LNCaP clone FGC (cell line): ENCODE measurements around the gene ARL2BP.
"Not testable (repeated sequence)": the region's sequence is repeated elsewhere in the genome, so short reads cannot be mapped to it uniquely, and the experiment has no call there.

ENCODE experiments used
- DNase-seq: peaks from one replicate; pipeline ENCODE4 v3.0.0-alpha.2; 2011; ENCODE audit warnings: low read depth
- H3K4me3 ChIP-seq: 2 replicates; pipeline ENCODE4 v1.5.1; 2011; ENCODE audit warnings: mild to moderate bottlenecking, low read depth, low read length, control low read depth
- TF ChIP-seq, protein P1 (sequence below): IDR thresholded peaks from 2 replicates; pipeline ENCODE4 v1.5.1; 2012; ENCODE audit warnings: mild to moderate bottlenecking; ENCODE audit not compliant: control insufficient read depth, insufficient read depth; ENCODE audit errors: extremely low read depth

Gene ARL2BP

DNA sequence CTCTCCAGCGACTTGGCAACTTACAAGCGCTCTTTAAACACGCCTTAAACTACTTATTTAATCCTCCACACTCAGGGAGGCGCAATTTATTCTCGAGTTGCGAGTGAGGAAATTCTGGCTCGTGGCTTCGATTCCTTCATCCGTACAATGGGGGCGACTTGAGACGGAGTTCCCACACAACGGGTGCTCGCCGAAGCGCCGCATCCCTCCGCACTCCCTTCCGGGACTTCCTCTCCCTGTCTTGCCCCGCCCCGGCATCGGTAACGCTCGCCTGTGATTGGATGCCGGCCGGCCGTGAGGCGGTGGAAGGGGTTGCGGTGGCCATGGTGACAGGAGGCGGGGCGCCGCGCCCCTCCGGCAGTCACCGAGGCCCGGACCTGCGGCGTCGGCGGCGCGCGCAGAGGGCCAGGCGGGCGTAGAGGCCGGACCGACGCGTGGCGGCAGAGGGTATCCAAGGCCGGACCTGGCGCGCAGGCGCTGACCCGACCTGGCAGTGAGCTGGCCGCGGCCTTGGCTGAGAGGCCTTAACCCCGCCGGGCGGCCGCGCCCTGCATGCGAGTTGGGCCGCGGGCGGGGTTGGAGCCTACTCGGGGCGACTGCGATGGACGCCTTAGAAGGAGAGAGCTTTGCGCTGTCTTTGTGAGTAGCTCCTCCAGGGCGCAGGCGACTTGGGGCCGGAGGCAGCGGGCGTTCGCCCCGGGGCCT is at the start of gene ARL2BP:
Gene ARL2BP, plus strand, starts transcription at position 493 of the 705 bp plus-strand sequence. Its CDS starts 109 bp downstream, at position 602.
- DNase-seq: peak; percentile 88
- TF ChIP-seq, protein P1, sequence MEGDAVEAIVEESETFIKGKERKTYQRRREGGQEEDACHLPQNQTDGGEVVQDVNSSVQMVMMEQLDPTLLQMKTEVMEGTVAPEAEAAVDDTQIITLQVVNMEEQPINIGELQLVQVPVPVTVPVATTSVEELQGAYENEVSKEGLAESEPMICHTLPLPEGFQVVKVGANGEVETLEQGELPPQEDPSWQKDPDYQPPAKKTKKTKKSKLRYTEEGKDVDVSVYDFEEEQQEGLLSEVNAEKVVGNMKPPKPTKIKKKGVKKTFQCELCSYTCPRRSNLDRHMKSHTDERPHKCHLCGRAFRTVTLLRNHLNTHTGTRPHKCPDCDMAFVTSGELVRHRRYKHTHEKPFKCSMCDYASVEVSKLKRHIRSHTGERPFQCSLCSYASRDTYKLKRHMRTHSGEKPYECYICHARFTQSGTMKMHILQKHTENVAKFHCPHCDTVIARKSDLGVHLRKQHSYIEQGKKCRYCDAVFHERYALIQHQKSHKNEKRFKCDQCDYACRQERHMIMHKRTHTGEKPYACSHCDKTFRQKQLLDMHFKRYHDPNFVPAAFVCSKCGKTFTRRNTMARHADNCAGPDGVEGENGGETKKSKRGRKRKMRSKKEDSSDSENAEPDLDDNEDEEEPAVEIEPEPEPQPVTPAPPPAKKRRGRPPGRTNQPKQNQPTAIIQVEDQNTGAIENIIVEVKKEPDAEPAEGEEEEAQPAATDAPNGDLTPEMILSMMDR: no peak
- peak within 1 kb of the TSS; percentile 75 for H3K4me3 ChIP-seq

DNA sequence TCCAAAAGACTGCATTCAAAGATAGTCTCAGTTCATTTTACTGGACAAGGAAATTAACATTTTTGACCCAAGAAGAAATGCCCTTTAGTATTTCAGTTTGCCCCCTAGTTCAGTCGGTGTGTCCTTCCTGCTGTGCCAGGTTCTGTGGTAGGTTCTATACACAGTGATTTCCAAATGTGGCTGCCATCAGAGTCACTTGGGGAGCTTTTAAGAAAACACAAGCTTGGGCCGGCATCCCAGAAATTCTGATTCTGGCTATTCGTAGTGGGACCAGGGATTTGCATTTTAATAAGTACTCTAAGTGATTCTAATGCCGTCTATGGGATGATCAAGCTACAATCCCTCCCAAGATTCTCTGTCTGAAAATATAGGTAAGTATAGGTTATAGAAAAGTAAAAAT is 48.8 kb upstream of the ARL2BP start:
- TF ChIP-seq, protein P1: no peak
- no peak overlapping the region for H3K4me3 ChIP-seq
- DNase-seq: no peak

DNA sequence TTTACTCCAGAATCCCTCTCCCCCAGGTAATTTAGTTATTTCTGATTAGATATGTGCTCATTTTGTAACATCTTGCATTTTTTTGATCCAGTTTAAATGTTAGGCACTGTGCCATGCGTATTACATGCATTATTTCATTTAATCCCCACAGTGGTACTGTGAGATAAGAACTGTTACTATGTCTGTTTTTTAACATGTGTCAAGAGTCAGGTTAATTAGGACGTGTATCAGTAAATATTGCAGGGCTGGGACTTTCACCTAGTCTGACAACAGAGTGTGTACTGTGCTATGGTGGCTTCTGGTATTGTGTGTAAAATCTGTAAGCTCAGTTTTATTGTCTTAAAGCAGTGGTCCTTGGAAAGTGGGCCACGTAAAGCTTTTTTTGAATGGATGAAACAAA is 48.3 kb upstream of the ARL2BP start:
- TF ChIP-seq, protein P1: no peak
- DNase-seq: no peak
- H3K4me3 ChIP-seq: no peak overlapping the region

DNA sequence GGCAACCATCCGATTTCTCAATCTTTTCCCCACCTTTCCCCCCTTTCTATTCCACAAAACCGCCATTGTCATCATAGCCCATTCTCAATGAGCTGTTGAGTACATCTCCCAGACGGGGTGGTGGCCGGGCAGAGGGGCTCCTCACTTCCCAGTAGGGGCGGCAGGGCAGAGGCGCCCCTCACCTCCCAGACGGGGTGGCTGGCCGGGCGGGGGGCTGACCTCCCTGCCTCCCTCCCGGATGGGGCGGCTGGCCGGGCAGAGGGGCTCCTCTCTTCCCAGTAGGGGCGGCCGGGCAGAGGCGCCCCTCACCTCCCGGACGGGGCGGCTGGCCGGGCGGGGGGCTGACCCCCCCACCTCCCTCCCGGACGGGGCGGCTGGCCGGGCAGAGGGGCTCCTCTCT is 44.7 kb upstream of the ARL2BP start:
- not testable (repeated sequence) for DNase-seq, H3K4me3 ChIP-seq

DNA sequence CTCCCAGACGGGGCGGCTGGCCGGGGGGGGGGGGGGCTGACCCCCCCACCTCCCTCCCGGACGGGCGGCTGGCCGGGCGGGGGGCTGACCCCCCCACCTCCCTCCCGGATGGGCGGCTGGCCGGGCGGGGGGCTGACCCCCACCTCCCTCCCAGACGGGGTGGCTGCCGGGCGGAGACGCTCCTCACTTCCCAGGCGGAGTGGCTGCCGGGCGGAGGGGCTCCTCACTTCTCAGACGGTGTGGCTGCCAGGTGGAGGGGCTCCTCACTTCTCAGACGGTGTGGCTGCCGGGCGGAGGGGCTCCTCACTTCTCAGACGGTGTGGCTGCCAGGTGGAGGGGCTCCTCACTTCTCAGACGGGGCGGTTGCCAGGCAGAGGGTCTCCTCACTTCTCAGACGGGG is 44.1 kb upstream of the ARL2BP start:
- not testable (repeated sequence) for DNase-seq, H3K4me3 ChIP-seq

DNA sequence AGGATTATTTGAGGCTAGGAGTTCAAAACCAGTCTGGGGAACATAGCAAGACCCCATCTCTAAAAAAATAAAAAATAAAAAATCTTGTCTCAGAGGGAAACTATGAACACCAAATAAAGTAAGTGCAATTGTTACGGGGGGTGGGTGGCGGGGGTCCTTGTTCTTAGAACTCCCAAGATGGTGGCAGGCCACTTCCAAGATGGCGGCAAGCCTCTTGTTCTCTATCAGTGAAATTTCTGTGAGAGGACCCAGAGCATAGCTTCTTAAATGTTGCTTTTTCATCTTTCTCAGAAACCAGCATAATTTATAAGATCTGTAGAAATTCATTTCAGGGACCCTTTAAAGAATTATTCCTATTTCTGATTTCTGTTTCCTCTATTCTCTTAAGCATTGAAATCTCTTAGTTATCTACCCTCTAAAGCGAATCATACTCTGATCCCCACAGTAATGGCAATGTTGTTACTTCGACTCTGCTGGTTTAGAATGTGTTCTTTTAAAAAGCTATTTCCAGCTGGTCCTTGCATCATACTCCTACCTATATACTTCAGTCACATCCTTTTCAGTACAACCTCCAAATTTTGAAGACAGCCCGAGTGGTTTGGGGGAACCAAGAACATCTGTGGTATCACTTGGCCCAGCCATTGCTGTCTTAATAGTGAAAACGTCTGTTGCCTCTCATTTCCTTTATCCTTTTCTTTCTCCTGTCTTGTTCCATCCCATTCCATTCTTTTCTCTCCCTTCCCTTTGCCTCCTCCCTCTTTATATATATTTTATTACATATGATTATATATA is 42.8 kb upstream of the ARL2BP start:
- no peak for DNase-seq
- TF ChIP-seq, protein P1: no peak
- no peak overlapping the region for H3K4me3 ChIP-seq

DNA sequence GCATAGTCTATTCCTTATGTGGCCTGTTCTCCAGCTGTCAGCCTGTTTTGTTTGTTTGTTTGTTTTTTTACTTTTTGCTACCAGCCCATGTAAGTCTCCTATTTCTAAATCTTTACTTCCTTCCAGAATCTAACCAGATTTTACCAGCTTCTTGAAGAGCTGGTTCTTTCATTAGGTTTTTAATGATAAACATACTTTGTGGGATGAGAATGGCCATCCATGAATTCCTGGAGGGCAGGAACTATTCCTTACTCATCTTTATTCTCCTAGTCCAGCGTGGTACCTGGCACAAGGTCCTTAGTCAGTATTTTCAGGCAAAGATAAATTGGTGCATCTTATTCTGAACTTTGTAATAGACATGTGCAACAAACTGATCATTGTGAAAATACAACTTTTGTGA is 41.6 kb upstream of the ARL2BP start:
- TF ChIP-seq, protein P1: no peak
- DNase-seq: no peak
- H3K4me3 ChIP-seq: no peak overlapping the region

DNA sequence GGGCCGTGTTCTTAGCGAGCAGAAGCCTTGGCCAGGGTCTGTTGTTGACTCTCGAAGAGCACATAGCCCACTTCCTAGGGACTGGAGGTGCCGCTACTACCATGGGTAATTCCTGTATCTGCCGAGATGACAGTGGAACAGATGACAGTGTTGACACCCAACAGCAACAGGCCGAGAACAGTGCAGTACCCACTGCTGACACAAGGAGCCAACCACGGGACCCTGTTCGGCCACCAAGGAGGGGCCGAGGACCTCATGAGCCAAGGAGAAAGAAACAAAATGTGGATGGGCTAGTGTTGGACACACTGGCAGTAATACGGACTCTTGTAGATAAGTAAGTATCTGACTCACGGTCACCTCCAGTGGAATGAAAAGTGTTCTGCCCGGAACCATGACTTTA is 40.4 kb upstream of the ARL2BP start:
- TF ChIP-seq, protein P1: no peak
- no peak overlapping the region for H3K4me3 ChIP-seq
- no peak for DNase-seq
